ENCODE data around the gene KRT35.

The KRT35 gene

GRCh38 chr17:41476866-41477815 is 3.8 kb downstream of the KRT35 start:
- H3K4me3 ChIP-seq (ENCODE audit: low read length), result no peak overlapping the region
- H4K20me1 ChIP-seq (ENCODE audit: control insufficient read depth, insufficient read depth, low read depth, low read length), result no peaks in the 10 kb centered on the region
- no peaks in the 10 kb centered on the region for H3K9me2 ChIP-seq (replicated peaks; ENCODE audit: control insufficient read depth, low read length)
- no peaks in the 10 kb centered on the region for H3F3A ChIP-seq (ENCODE audit: control insufficient read depth, insufficient read depth)
- no peaks in the 10 kb centered on the region for H3K27me3 ChIP-seq (ENCODE audit: control insufficient read depth, low read length)
- no peaks in the 10 kb centered on the region for H3K9me3 ChIP-seq (ENCODE audit: control insufficient read depth, insufficient read depth, low read length)
- no peak overlapping the region for H3K27ac ChIP-seq (ENCODE audit: low read depth, low read length)
- no peaks in the 10 kb centered on the region for H3K36me3 ChIP-seq (ENCODE audit: control insufficient read depth, low read length)
- TF ChIP-seq CTCF (IDR thresholded peaks at IDR 0.05; ENCODE audit: low read depth, low read length, poor library complexity, severe bottlenecking) (no peak), EZH2phosphoT487 (IDR thresholded peaks at IDR 0.05; ENCODE audit: borderline replicate concordance, low read length) (no peak)
- no peak overlapping the region for H3K4me2 ChIP-seq (ENCODE audit: low read length)
- no peaks in the 10 kb centered on the region for H3K79me2 ChIP-seq (ENCODE audit: control insufficient read depth, low read length)
- no peaks in the 10 kb centered on the region for H3K4me1 ChIP-seq (ENCODE audit: control insufficient read depth, low read length)

- H3F3A ChIP-seq (ENCODE audit: control insufficient read depth, insufficient read depth), result no peaks in the 10 kb centered on the region
- no peak for TF ChIP-seq EZH2phosphoT487 (IDR thresholded peaks at IDR 0.05; ENCODE audit: borderline replicate concordance, low read length)
- no peak for TF ChIP-seq CTCF (IDR thresholded peaks at IDR 0.05; ENCODE audit: low read depth, low read length, poor library complexity, severe bottlenecking)
- H3K27ac ChIP-seq (ENCODE audit: low read depth, low read length), result no peak overlapping the region
- no peaks in the 10 kb centered on the region for H3K9me3 ChIP-seq (ENCODE audit: control insufficient read depth, insufficient read depth, low read length)
- H3K27me3 ChIP-seq (ENCODE audit: control insufficient read depth, low read length), result no peaks in the 10 kb centered on the region
- H3K9me2 ChIP-seq (replicated peaks; ENCODE audit: control insufficient read depth, low read length), result no peaks in the 10 kb centered on the region
- H3K4me3 ChIP-seq (ENCODE audit: low read length), result no peak overlapping the region
- no peaks in the 10 kb centered on the region for H3K79me2 ChIP-seq (ENCODE audit: control insufficient read depth, low read length)
- no peak overlapping the region for H3K4me2 ChIP-seq (ENCODE audit: low read length)
- no peaks in the 10 kb centered on the region for H4K20me1 ChIP-seq (ENCODE audit: control insufficient read depth, insufficient read depth, low read depth, low read length)
- H3K4me1 ChIP-seq (ENCODE audit: control insufficient read depth, low read length), result no peaks in the 10 kb centered on the region
- no peaks in the 10 kb centered on the region for H3K36me3 ChIP-seq (ENCODE audit: control insufficient read depth, low read length)
These were observed 5.5 kb downstream of the KRT35 start for GRCh38 chr17:41475421-41475820.

GRCh38 chr17:41474863-41475262 is 6.1 kb downstream of the KRT35 start:
- Histone ChIP-seq H3K27me3 (ENCODE audit: control insufficient read depth, low read length) (no peaks in the 10 kb centered on the region), H3K36me3 (ENCODE audit: control insufficient read depth, low read length) (no peaks in the 10 kb centered on the region), H3F3A (ENCODE audit: control insufficient read depth, insufficient read depth) (no peaks in the 10 kb centered on the region), H3K9me2 (replicated peaks; ENCODE audit: control insufficient read depth, low read length) (no peaks in the 10 kb centered on the region), H4K20me1 (ENCODE audit: control insufficient read depth, insufficient read depth, low read depth, low read length) (no peaks in the 10 kb centered on the region), H3K4me2 (ENCODE audit: low read length) (no peak overlapping the region), H3K4me1 (ENCODE audit: control insufficient read depth, low read length) (no peaks in the 10 kb centered on the region), H3K27ac (ENCODE audit: low read depth, low read length) (no peak overlapping the region), H3K4me3 (ENCODE audit: low read length) (no peak overlapping the region), H3K9me3 (ENCODE audit: control insufficient read depth, insufficient read depth, low read length) (no peaks in the 10 kb centered on the region), H3K79me2 (ENCODE audit: control insufficient read depth, low read length) (no peaks in the 10 kb centered on the region)
- TF ChIP-seq CTCF (IDR thresholded peaks at IDR 0.05; ENCODE audit: low read depth, low read length, poor library complexity, severe bottlenecking) (no peak), EZH2phosphoT487 (IDR thresholded peaks at IDR 0.05; ENCODE audit: borderline replicate concordance, low read length) (no peak)

All from DOHH2 (cell line).